HEK293 (cell line): ENCODE measurements around the gene CPNE4.

Experiments used
- CTCF ChIA-PET: fragments of 350-600 bp; formaldehyde crosslinking; extraction: SDS; loops from one replicate; lab custom pipeline; 2021; ENCODE audit warnings: antibody characterized with exemption; lab: Yijun Ruan, JAX
- POLR2A ChIA-PET: fragments of 300-600 bp; formaldehyde crosslinking; extraction: SDS; loops from one replicate; lab custom pipeline; 2020; ENCODE audit warnings: antibody characterized with exemption, inconsistent platforms; lab: Yijun Ruan, JAX
- H3K27ac ChIP-seq: fragments of 200-500 bp; sonication (Bioruptor generic); 2 replicates; pipeline ENCODE4 v1.5.1; 2014; ENCODE audit warnings: low read depth, low read length, control low read depth, inconsistent platforms; ENCODE audit errors: extremely low read depth
- H3K36me3 ChIP-seq, 2 experiments: fragments of 200-500 bp in 1 of 2; sonication (Bioruptor generic) in 1 of 2; 1 replicate in 1 of 2; 2 replicates in 1 of 2; pipeline ENCODE4 v1.5.1; 2014 to 2017; ENCODE audit warnings: inconsistent platforms in 2 of 2, low read length in 2 of 2; ENCODE audit not compliant: control insufficient read depth in 2 of 2, insufficient read depth in 1 of 2
- H3K4me1 ChIP-seq: fragments of 200-500 bp; sonication (Bioruptor generic); 2 replicates; pipeline ENCODE4 v1.5.1; 2014; ENCODE audit warnings: mild to moderate bottlenecking, low read length, inconsistent platforms; ENCODE audit not compliant: control insufficient read depth, insufficient read depth
- H3K4me3 ChIP-seq: 2 replicates; pipeline ENCODE4 v1.5.1; 2011; ENCODE audit warnings: low read depth, mild to moderate bottlenecking, control low read depth, low read length, moderate library complexity
- H3K9me3 ChIP-seq: fragments of 200-500 bp; sonication (Bioruptor generic); 2 replicates; pipeline ENCODE4 v1.5.1; 2014; ENCODE audit warnings: low read depth, low read length, inconsistent platforms; ENCODE audit not compliant: control insufficient read depth, insufficient read depth
- FEZF1 ChIP-seq: fragments of 450-650 bp; formaldehyde crosslinking; IDR thresholded peaks from 2 replicates; pipeline ENCODE4 v1.5.1; 2016; ENCODE audit warnings: missing biosample characterization, missing genetic modification characterization
- HOXD13 ChIP-seq: sonication (generic); formaldehyde crosslinking; IDR thresholded peaks from 2 replicates; pipeline ENCODE4 v1.8.0; 2022; ENCODE audit warnings: missing genetic modification reagents, borderline replicate concordance
- KLF7 ChIP-seq: fragments of 450-650 bp; formaldehyde crosslinking; IDR thresholded peaks from 2 replicates; pipeline ENCODE4 v1.5.1; 2016; ENCODE audit warnings: missing biosample characterization, missing genetic modification characterization, borderline replicate concordance
- RBAK ChIP-seq: fragments of 450-650 bp; formaldehyde crosslinking; IDR thresholded peaks from 2 replicates; pipeline ENCODE4 v1.5.1; 2016; ENCODE audit warnings: missing biosample characterization, missing genetic modification characterization
- ZIC2 ChIP-seq: fragments of 450-650 bp; formaldehyde crosslinking; IDR thresholded peaks from 2 replicates; pipeline ENCODE4 v1.5.1; 2016; ENCODE audit warnings: missing biosample characterization, missing genetic modification characterization
- ZNF157 ChIP-seq: fragments of 450-650 bp; formaldehyde crosslinking; IDR thresholded peaks from 2 replicates; pipeline ENCODE4 v1.5.1; 2016; ENCODE audit warnings: missing biosample characterization, missing genetic modification characterization
- ZNF23 ChIP-seq: fragments of 450-650 bp; formaldehyde crosslinking; IDR thresholded peaks from 2 replicates; pipeline ENCODE4 v1.5.1; 2016; ENCODE audit warnings: missing biosample characterization, missing genetic modification characterization, borderline replicate concordance
- ZNF423 ChIP-seq: fragments of 450-650 bp; formaldehyde crosslinking; IDR thresholded peaks from 2 replicates; pipeline ENCODE4 v1.5.1; 2016; ENCODE audit warnings: missing biosample characterization, missing genetic modification characterization
- ZNF585B ChIP-seq: fragments of 450-650 bp; formaldehyde crosslinking; IDR thresholded peaks from 2 replicates; pipeline ENCODE4 v1.5.1; 2016; ENCODE audit warnings: missing biosample characterization, missing genetic modification characterization
- ZNF664 ChIP-seq: fragments of 450-650 bp; formaldehyde crosslinking; IDR thresholded peaks from 2 replicates; pipeline ENCODE4 v1.5.1; 2016; ENCODE audit warnings: missing biosample characterization, missing genetic modification characterization
- ZNF670 ChIP-seq: fragments of 450-650 bp; formaldehyde crosslinking; IDR thresholded peaks from 2 replicates; pipeline ENCODE4 v1.5.1; 2016; ENCODE audit warnings: missing biosample characterization, missing genetic modification characterization, low read depth
- ZXDB ChIP-seq: fragments of 450-650 bp; formaldehyde crosslinking; IDR thresholded peaks from 2 replicates; pipeline ENCODE4 v1.5.1; 2016; ENCODE audit warnings: missing biosample characterization, missing genetic modification characterization
- TF ChIP-seq, protein P1 (sequence below): fragments of 450-650 bp; formaldehyde crosslinking; IDR thresholded peaks from 2 replicates; pipeline ENCODE4 v1.5.1; 2016; ENCODE audit warnings: missing biosample characterization, missing genetic modification characterization
- TF ChIP-seq, protein P2 (sequence below): fragments of 450-650 bp; formaldehyde crosslinking; IDR thresholded peaks from 2 replicates; pipeline ENCODE4 v1.5.1; 2017; ENCODE audit warnings: missing biosample characterization, missing genetic modification characterization
- TF ChIP-seq, protein P3 (sequence below): fragments of 450-650 bp; formaldehyde crosslinking; IDR thresholded peaks from 2 replicates; pipeline ENCODE4 v1.5.1; 2016; ENCODE audit warnings: missing biosample characterization, missing genetic modification characterization, borderline replicate concordance
- TF ChIP-seq, protein P4 (sequence below): fragments of 450-650 bp; formaldehyde crosslinking; IDR thresholded peaks from 2 replicates; pipeline ENCODE4 v1.5.1; 2016; ENCODE audit warnings: missing biosample characterization, missing genetic modification characterization
- TF ChIP-seq, protein P5 (sequence below): fragments of 450-650 bp; formaldehyde crosslinking; IDR thresholded peaks from 2 replicates; pipeline ENCODE4 v1.5.1; 2016; ENCODE audit warnings: missing biosample characterization, missing genetic modification characterization
- TF ChIP-seq, protein P6 (sequence below): IDR thresholded peaks from 2 replicates; pipeline ENCODE4 v1.6.1; 2011; ENCODE audit warnings: mild to moderate bottlenecking, low read depth, low read length, borderline replicate concordance
- TF ChIP-seq, protein P7 (sequence below): fragments of 450-650 bp; formaldehyde crosslinking; IDR thresholded peaks from 2 replicates; pipeline ENCODE4 v1.5.1; 2016; ENCODE audit warnings: missing biosample characterization, missing genetic modification characterization

CPNE4 gene

DNA sequence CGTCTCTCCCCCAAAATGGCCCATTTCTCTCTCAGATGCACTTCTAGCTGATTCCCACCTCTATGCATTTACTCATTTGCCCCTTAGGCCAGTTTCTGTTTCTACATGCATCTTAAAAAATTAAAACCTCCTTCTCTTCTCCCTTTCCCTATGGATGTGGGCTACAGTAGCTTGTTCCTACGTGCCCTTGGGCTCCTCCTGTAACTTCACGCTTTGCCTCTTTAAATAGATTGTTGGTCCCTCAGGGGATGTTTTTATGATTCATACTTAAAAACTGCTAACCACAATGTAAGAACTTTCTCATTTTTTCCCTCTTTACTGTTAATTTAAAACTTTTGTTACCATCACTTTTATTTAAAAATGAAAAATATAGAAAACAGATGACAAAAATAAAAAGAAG, 346.4 kb downstream of the CPNE4 start (continued):
- TF ChIP-seq, protein P1, sequence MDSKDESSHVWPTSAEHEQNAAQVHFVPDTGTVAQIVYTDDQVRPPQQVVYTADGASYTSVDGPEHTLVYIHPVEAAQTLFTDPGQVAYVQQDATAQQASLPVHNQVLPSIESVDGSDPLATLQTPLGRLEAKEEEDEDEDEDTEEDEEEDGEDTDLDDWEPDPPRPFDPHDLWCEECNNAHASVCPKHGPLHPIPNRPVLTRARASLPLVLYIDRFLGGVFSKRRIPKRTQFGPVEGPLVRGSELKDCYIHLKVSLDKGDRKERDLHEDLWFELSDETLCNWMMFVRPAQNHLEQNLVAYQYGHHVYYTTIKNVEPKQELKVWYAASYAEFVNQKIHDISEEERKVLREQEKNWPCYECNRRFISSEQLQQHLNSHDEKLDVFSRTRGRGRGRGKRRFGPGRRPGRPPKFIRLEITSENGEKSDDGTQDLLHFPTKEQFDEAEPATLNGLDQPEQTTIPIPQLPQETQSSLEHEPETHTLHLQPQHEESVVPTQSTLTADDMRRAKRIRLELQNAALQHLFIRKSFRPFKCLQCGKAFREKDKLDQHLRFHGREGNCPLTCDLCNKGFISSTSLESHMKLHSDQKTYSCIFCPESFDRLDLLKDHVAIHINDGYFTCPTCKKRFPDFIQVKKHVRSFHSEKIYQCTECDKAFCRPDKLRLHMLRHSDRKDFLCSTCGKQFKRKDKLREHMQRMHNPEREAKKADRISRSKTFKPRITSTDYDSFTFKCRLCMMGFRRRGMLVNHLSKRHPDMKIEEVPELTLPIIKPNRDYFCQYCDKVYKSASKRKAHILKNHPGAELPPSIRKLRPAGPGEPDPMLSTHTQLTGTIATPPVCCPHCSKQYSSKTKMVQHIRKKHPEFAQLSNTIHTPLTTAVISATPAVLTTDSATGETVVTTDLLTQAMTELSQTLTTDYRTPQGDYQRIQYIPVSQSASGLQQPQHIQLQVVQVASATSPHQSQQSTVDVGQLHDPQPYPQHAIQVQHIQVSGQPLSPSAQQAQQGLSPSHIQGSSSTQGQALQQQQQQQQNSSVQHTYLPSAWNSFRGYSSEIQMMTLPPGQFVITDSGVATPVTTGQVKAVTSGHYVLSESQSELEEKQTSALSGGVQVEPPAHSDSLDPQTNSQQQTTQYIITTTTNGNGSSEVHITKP: no peak
- no peak for TF ChIP-seq ZIC2 (tag by site-specific recombination)
- TF ChIP-seq ZNF664 (tag by site-specific recombination): no peak
- TF ChIP-seq, protein P2, sequence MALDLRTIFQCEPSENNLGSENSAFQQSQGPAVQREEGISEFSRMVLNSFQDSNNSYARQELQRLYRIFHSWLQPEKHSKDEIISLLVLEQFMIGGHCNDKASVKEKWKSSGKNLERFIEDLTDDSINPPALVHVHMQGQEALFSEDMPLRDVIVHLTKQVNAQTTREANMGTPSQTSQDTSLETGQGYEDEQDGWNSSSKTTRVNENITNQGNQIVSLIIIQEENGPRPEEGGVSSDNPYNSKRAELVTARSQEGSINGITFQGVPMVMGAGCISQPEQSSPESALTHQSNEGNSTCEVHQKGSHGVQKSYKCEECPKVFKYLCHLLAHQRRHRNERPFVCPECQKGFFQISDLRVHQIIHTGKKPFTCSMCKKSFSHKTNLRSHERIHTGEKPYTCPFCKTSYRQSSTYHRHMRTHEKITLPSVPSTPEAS: no peak
- TF ChIP-seq, protein P3, sequence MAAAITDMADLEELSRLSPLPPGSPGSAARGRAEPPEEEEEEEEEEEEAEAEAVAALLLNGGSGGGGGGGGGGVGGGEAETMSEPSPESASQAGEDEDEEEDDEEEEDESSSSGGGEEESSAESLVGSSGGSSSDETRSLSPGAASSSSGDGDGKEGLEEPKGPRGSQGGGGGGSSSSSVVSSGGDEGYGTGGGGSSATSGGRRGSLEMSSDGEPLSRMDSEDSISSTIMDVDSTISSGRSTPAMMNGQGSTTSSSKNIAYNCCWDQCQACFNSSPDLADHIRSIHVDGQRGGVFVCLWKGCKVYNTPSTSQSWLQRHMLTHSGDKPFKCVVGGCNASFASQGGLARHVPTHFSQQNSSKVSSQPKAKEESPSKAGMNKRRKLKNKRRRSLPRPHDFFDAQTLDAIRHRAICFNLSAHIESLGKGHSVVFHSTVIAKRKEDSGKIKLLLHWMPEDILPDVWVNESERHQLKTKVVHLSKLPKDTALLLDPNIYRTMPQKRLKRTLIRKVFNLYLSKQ: no peak
- TF ChIP-seq, protein P4, sequence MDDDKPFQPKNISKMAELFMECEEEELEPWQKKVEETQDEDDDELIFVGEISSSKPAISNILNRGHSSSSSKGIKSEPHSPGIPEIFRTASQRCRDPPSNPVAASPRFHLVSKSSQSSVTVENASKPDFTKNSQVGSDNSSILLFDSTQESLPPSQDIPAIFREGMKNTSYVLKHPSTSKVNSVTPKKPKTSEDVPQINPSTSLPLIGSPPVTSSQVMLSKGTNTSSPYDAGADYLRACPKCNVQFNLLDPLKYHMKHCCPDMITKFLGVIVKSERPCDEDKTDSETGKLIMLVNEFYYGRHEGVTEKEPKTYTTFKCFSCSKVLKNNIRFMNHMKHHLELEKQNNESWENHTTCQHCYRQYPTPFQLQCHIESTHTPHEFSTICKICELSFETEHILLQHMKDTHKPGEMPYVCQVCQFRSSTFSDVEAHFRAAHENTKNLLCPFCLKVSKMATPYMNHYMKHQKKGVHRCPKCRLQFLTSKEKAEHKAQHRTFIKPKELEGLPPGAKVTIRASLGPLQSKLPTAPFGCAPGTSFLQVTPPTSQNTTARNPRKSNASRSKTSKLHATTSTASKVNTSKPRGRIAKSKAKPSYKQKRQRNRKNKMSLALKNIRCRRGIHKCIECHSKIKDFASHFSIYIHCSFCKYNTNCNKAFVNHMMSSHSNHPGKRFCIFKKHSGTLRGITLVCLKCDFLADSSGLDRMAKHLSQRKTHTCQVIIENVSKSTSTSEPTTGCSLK (tag by site-specific recombination): no peak
- TF ChIP-seq ZNF585B (tag by site-specific recombination): no peak
- no peak for TF ChIP-seq HOXD13 (CRISPR knock-in tag)
- TF ChIP-seq ZNF157 (tag by site-specific recombination): no peak

DNA sequence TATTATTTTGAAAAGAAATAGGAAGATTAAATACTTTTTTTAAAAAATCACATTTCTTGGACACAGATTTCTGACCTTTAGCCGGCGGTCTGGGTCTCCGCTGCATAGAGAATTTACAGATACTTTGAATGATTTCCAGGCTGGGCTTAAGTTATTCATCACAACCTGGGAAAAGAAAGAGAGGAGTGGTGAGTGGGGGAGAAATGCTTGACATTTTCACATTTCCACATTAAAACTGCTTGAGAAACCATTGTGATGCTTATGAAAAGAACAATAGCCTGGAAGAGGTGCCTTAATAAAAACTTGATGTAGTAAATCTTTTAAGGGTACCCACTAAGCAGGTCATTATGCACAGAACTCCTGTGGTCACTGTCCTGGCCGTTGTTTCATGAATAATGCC, 365.2 kb downstream of the CPNE4 start:
- Histone ChIP-seq H3K4me1 (no peaks in the 10 kb centered on the region), H3K36me3 (no peaks in the 10 kb centered on the region), H3K9me3 (no peaks in the 10 kb centered on the region), H3K27ac (no peak overlapping the region), H3K4me3 (no peak overlapping the region)
- ChIA-PET CTCF (no interaction called here), POLR2A (no interaction called here)
- TF ChIP-seq, protein P5, sequence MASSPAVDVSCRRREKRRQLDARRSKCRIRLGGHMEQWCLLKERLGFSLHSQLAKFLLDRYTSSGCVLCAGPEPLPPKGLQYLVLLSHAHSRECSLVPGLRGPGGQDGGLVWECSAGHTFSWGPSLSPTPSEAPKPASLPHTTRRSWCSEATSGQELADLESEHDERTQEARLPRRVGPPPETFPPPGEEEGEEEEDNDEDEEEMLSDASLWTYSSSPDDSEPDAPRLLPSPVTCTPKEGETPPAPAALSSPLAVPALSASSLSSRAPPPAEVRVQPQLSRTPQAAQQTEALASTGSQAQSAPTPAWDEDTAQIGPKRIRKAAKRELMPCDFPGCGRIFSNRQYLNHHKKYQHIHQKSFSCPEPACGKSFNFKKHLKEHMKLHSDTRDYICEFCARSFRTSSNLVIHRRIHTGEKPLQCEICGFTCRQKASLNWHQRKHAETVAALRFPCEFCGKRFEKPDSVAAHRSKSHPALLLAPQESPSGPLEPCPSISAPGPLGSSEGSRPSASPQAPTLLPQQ: no peak
- no peak for TF ChIP-seq ZNF23 (tag by site-specific recombination)
- TF ChIP-seq, protein P6, sequence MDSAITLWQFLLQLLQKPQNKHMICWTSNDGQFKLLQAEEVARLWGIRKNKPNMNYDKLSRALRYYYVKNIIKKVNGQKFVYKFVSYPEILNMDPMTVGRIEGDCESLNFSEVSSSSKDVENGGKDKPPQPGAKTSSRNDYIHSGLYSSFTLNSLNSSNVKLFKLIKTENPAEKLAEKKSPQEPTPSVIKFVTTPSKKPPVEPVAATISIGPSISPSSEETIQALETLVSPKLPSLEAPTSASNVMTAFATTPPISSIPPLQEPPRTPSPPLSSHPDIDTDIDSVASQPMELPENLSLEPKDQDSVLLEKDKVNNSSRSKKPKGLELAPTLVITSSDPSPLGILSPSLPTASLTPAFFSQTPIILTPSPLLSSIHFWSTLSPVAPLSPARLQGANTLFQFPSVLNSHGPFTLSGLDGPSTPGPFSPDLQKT: no peak

DNA sequence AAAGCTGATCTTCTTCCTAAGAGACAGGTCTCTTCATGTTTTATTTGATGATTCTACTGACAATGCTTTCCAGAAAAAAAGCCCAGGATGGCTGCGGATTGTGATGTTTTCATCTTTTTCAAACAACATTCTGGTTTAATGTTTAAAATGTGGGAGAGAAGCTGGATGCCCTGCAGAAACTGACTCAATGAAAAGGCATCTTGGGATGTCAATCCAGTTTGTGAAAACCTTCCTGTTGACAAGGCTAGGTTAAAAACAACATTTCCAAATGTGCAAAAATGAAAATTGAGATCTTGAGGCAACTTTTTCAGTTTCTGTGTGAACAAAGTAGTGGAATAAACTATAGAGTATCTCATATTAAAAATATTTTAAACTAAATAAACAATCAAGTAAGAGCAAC, 376.0 kb downstream of the CPNE4 start:
- Histone ChIP-seq H3K36me3 (no peaks in the 10 kb centered on the region), H3K4me3 (no peak overlapping the region), H3K9me3 (no peaks in the 10 kb centered on the region), H3K4me1 (no peaks in the 10 kb centered on the region), H3K27ac (no peak overlapping the region)
- ChIA-PET POLR2A (no interaction called here), CTCF (no interaction called here)
- TF ChIP-seq ZXDB (tag by site-specific recombination): no peak
- TF ChIP-seq, protein P7, sequence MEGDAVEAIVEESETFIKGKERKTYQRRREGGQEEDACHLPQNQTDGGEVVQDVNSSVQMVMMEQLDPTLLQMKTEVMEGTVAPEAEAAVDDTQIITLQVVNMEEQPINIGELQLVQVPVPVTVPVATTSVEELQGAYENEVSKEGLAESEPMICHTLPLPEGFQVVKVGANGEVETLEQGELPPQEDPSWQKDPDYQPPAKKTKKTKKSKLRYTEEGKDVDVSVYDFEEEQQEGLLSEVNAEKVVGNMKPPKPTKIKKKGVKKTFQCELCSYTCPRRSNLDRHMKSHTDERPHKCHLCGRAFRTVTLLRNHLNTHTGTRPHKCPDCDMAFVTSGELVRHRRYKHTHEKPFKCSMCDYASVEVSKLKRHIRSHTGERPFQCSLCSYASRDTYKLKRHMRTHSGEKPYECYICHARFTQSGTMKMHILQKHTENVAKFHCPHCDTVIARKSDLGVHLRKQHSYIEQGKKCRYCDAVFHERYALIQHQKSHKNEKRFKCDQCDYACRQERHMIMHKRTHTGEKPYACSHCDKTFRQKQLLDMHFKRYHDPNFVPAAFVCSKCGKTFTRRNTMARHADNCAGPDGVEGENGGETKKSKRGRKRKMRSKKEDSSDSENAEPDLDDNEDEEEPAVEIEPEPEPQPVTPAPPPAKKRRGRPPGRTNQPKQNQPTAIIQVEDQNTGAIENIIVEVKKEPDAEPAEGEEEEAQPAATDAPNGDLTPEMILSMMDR (tag by site-specific recombination): no peak
- no peak for TF ChIP-seq KLF7
- TF ChIP-seq FEZF1: no peak
- no peak for TF ChIP-seq ZNF423 (tag by site-specific recombination)
- TF ChIP-seq ZNF670 (tag by site-specific recombination): no peak
- TF ChIP-seq, protein P6: no peak
- no peak for TF ChIP-seq RBAK (tag by site-specific recombination)
